ENCODE measurements around the gene RBM19.

Gene RBM19

DNA sequence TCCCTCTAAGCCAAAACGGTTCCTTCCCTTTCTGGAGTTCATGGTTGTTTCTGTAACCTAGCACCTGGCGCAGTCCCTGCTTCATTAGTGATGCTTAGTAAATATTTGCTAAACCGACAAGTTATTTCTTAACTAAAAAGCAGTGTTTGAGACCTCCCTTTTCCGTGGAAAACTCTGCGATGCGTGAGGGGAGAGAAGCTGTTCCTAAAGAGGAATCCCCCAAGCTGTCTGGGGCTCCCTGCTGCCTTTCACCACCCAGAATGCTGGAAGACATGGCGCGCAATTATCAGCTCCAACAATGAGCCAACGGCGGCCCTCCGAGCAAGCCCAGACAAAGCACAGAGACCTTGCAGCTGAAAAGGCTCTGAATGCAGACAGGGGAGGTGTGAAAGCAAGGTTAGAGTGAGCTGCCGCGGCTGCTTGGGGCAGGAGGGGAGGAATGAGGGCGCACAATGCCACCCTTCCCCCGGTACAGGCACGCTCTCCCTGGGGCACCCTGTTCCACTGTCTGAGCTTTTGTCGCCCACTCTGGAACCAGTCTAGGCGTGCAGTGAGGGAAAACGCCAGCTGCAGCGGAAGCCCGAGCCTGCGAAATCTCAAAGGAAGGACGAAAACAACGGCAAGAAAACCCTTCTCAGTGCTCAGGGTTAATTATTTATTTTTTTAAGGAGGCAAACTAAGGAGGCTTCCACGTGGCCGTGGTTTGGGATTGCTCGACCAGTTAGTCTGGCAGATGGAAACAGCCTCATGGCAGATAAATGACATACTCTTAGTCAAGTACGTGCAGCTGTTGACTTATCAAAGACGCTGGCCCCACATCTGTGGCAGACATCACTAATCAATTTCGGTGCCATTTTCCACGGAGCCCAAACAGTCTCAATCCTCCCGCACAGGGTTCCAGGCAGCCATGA, 66.3 kb downstream of the RBM19 start:
- DNase-seq, result no peak

DNA sequence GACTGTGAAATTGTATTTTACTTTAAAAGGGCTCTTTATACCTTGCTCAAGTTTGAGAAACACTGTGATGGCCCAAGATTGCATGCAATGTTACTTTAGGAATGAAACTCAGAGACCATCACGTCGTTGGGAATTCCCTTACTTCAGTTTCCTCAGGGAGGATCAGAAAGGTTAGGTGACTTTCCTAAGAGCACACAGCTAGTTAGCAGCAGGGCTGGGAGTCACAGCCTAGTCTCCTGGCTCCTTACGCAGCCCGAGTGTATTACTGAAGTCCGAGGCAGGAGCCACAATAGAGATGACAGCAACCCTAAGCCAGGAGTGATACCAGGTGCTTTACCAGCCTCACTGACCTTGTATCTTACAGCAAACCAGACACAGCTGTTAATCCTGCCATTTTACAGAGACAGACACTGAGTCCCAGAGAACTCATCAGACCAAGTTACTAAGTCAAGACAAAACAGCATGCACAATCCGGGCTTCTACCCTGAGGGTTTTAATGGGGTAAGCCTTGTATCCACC, 67.0 kb downstream of the RBM19 start:
- DNase-seq, result no peak

DNA sequence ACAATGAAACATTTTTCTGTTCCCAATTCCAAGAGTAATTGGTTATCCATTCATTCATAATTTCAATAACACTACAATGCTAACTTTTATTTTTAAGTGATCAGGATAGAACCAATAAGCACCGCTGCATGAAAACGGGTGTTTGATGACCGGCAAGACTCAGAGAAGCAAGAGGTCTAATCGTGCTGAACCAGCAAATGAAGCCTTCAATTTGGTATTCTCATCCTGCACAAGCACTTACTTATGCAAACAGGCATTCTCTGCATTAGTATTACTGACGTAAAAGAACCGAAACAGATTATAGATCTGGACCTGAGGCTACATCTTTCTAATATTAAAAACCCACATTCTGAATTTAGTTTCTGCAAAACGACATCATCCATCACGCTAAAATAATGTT, 67.7 kb downstream of the RBM19 start:
- no peak for DNase-seq

DNA sequence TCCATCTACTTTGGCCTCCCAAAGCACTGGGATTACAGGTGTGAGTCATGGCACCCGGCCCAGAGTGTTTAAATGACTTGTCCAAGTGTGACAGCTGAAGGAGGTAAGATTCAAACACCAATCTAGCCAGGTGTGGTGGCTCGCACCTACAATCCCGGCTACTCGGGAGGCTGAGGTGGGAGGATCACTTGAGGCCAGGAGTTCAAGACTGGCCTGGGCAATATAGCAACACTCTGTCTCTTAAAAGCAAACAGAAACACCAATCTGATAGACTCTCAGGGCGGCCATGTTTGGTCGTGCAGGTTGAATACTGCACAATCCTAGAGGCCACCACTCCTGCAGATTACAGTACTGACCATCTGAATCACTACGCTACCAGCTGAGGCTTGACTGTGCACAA, 68.7 kb downstream of the RBM19 start:
- DNase-seq, result no peak

DNA sequence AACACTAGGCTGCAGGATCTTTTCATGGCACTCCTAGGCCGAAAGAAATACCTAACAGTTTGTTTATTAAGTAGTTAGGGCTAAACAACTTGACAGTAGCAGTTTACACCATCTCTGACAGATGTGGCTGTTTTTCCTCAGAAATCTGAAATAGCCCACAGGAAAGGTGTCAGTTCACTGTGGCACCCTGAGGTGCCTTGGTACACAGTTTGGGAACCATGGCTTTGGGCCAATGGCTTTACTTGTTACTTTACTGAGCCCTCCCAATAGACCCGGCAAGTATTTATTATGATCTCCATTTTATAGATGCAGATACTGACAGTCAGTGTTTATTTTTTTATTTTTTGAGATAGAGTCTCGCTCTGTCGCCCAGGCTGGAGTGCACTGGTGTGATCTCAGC, 69.3 kb downstream of the RBM19 start:
- no peak for DNase-seq

DNA sequence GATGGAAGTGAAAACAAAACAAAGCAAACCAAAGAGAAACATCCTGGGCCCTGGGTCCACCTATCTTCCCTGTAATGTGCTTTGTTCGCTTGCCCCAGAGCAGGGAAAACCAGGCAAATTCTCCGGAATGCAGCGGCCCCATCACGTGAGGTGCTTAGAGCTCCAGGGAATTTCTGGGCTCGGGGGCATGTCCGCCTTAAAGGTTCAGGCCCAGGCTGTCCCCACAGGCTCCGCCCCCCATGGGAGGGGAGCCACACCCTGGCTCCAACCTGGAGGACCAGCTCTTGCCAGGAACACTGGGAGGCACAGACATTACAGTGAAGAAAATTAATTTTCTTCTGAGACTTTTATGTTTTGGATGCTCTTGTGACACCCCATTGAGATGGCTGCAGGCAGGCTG, 69.9 kb downstream of the RBM19 start:
- no peak for DNase-seq

DNA sequence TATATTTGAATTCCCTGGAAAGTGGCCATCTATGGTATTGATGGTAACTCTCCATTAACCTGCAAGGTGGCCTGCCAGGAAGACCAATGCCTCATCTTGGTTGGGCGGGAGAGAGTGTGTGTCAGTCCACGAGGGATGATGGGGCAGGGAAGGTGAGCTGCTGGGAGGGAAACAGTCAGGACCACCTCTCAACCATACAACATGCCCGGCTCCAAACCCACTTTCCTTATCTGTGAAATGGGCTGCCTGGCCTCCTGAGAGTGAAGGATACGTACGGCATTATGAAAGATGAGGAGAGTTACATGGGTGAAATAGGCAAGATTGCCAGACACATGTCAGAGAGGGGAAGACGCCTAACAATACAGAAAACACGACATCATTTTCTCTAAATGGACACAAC, 70.9 kb downstream of the RBM19 start:
- no peak for DNase-seq

DNA sequence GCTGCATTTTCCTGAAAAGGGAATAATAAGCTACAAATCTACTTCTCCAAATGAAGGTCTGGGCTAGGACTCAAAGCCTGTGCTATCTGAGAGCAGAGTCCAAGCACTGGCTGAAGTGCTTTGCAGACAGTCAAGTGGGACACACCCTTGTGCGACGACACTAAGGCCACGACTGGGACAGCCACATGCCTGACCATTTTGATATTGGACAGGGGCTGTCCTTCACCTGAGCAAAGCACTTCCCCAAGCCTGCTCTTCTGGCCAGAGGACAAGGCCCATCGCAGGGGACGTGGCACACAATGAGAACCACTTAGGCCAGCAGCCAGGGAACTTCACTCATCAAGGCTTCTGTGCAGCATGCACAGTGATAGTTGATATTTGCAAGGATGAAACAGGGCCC, 71.4 kb downstream of the RBM19 start:
- no peak for DNase-seq

DNA sequence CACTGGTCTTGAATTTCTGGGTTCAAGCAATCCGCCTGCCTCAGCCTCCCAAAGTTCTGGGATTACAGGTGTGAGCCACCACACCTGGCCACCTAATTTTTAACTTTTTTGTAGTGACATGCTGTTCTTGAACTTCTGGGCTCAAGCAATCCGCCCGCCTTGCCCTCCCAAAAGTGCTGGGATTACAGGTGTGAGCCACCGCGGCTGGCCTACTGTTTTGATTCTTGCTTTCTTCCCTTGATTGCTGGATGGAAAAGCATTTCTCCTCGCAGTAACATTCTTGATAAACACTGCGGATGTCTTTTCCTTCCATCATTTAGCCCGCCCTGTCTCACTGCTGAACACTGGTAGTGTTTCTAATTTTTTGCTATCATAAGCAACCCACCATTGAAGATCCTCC, 72.9 kb downstream of the RBM19 start:
- no peak for DNase-seq

DNA sequence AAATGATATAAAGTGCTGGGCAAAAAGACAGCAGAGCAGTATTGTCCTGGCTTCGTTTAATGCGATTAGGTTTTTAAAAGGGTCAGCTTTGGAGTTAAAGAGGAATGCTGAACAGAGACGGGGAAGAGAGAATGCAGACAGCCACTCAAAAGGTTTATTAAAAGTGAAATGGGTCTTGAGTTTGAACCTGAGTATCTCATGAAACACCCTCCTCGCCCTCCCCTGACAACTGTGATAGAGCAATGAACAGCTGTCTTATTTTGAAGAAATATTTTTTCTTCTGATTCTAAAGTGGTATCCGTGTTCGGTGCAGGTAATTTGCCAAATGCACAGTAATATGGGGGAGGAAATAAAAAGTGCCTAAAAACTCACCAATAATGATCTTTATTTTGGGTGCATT, 73.6 kb downstream of the RBM19 start:
- DNase-seq, result no peak

DNA sequence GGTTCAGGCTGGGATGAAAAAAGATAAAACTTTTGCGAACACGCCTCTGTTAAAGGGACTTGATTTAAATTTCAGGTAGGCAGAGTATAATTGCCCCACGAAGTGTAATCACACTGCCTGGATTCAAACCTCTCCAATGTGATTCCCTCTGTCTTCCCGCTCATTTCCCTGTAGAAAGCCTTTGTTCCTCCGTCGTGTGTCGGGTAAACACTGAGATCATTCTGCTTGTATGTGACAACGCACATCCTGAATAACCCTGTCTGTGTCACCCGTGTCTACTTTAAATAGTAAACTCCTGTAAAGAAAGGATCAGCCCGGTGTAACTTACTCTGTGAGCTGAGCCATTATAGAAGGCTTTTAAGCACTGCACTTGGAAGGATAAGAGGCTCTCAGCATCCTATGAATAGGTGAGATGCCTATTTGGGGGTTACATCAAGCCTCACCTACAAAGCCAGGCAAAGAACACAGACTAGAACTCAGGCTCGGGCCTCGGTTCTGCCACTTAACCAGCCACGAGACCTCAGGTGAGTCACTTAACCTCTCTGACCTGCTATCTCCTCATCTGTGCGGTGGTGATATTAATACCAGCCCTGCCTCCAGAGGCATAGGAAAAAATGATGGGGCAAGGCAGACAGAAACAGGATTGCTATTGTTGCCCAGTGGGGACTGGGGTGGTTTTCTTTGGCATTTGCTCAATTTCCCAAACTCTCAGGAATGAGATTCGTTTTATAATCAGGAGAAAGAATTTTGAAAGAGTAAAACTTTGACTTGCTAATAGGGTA, 74.2 kb downstream of the RBM19 start:
- no peak for DNase-seq

DNA sequence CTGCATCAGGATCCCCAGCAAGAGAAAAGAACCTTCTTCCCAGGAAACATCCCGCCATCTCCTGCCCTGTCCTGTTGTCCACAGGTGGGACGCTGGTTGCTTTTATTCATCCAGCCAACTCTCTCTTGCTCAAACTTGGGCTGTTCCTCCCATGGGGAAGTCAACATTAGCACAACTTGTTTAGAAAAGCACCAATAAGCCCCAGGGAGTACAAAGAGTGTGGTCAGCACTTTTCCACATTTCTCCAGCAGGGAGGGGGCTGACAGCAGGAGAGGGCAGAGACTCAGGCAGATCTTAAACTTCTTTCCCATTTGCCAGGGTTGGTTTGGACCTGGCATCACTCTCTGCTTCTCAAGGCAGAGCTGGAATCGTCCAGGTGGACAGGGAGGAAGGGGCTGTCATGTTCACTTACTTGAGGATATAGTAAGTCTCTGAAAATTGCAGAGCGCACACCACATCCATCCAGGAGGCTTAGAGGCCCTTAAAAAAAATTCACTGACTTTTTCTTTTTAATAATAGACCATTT, 74.9 kb downstream of the RBM19 start:
- DNase-seq, result no peak

DNA sequence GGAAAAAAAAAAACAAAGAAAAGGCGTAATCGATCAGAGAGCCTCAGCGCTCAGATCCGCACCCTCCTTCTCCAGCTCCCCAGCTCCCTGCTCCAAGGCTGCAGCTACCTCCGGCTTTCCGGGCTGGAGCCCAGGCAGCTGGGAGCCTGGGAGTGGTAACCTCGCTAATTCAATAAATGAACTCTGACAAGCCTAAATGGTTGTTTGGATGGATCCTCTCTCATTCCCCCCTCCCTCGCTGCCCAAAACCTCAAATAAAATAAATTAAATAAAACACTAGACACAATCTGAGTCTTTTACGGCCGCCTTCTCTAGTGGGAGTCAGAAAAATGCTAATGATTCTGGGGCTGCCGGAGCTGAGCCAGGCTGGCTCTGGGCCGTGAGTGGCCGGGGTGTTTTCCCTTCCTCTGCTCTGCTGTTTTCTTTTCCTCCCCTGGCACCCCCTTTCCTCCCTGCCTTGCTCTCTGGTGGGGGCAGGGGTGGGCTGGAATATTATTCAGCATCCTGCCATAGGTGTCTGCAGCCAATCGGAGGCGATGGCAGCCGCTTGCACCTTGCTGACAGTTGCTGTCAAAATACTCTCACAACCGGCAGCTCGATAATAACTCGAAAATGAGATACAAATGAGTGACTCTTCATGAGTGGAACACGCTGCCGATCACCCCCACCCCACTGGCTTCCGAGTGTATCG, 76.1 kb downstream of the RBM19 start:
- DNase-seq, result no peak

DNA sequence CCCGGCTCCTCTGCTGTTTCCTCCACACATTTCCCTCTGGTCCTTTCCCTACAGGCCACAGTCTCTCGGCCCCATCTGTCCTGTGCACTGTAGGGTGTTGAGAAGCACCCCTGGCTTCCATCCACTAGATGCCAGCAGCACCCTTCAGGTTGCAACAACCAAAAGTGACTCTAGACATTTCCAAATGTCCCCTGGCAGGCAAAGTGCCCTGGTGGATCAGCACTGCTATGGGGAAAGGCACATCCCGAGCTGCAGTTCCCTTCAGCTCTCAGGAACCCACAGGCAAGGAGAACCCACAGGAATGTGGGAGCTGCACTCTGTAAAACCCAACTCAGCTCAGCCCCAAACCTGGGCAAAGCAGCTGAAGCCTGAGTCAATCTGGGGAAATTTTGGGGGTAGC, 77.0 kb downstream of the RBM19 start:
- no peak for DNase-seq

DNA sequence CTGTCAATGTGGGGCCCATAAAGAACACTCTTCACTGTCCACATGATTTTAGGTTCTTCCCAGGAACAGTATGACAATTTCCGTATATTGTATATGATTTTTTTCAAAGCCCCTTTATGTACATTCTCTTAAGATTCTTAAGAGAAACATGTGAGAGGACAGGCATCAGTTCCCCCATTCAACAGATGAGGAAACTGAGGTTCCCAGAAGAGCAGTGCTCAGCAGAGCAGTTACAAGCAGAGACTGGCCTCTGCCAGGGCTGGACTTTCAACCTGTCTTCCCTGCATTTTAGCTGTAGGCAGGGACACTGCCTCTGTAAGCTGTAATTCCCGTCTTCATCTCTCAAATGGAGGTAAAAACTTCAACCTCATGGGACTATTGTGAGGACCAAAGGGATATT, 77.7 kb downstream of the RBM19 start:
- no peak for DNase-seq

DNA sequence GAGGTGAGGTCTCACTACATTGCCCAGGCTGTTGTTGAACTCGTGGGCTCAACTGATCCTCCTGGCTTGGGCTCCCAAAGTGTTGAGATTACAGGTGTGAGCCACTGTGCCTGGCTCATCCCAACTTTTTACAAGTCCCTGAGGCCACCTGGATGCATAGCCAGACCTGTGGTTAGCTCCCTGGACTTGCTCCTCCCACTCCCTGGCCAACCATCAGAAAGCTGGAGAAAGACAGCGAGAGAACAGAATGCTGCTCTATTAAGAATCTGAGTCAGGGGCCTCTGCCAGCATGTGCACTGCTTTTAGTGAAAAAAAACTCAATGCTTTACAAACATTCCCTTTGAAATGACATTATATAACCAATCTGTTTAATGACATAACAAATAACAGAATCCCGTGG, 78.2 kb downstream of the RBM19 start:
- DNase-seq, result no peak

DNA sequence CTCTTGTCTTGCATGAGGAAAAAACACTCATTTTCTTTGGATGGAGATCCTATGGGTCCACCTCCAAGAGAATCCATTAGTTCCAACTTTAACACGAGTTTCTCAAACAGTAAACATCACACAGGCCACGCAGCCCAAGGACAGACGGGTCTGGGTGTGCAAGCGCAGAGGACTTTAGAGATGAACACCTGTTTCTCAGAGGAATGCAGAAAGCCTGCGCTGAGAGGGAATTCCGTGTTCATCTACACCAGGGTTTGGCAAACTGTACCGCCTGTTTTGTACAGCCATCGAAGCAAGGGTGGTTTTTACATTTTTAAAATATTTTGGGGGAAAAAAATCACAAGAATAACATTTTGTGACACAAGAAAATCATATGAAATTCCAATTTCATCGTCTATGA, 79.4 kb downstream of the RBM19 start:
- no peak for DNase-seq

DNA sequence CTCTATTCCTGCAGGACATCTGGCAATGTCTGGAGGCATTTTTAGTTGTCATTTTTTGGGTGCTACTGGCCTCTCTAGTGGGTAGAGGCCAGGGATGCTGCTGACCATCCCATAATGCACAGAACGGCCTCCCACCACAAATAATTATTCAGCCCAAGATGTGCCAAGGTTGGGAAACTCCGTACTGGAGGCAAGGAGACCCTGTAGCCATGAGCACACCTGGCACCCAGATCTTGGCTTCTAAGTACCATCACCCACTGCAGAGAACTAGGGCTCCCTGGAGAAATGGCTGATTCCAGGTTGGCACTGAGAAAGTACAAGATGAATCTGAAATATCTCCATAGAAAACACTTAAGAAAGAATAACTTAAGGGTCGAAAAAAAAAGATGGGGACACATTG, 81.7 kb downstream of the RBM19 start:
- no peak for DNase-seq

DNA sequence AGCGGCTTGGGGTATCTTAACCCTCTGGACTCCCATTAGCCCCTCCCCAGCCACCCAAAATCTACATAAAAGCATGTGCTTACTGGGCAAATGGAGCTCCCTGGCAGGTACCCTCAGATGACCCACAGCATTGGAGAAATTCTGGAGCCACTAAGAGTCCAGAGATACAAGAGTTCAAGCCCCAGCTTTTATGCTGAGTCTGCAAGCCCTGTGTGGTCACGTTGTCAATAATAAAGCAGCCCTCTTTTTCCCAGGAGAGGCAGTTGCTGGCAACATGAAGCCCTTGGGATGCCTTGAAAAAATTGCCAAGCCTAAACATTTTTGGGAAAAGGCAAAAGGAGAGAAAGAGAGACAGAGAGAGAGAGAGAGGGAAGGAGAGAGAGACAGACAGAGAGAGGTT, 83.4 kb downstream of the RBM19 start:
- no peak for DNase-seq

DNA sequence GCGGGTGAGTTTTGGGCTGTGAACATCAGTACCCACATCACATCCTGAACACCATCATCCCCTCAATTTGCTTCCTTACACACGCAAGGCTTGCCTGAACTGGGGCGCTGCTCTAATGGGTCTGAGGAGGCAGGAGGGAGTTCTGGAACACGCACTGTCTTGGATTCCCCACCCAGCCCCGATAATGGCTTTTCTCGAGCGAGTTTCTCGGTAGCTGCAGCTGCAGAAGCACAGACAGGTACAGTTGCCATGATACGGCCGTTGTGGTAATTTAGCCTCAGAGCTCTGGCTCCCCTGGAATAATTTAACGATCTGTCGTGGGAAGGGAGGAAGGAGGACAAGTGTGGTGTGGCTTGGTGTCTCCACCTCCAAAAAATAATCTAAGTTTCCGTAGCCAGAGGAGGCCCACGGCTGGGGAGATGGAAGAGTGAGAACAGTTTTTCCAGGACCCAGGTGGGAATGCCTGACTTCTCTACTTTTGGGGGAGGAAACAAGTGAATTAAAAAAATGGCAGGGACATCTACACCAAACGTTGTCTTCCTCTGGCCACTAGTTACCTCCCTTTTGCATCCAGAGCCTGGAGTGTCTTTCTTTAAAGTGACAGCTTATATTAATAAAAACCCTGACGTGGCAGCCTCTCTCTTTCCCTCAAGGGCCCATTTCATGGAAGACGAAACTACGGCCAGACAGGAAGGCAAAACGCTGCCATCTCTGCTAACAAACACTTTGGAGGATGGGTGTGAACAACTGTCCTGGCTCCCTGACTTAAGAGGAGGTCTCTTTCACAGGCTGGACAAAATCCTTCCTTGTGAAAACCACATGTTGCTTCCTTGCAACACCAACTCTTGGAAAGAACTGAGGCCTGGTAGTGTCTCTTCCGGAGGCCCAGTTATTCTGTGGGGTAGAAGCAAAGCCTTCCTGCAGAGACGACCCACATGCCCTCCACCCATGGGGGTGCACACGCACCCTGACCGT, 84.8 kb downstream of the RBM19 start:
- DNase-seq, result no peak

DNA sequence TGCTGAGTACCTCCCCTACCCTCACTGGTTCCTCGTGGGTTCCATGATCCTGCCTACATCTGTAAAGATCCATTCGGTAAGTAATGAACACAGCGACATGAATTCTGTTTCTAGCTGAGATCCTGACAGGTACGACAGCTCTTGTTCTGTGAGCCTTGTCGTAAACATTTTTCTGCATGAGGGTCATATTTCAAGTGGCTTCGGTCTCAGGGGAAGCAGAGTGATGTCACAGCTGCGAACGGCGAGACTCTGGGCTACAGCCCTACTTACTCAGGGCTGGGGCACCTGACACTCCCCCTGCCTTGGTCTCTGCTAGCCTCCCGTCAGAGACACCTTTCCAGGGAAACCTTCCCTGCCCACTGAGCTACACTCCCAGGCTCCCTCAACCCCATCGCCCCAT, 85.8 kb downstream of the RBM19 start:
- DNase-seq, result no peak

DNA sequence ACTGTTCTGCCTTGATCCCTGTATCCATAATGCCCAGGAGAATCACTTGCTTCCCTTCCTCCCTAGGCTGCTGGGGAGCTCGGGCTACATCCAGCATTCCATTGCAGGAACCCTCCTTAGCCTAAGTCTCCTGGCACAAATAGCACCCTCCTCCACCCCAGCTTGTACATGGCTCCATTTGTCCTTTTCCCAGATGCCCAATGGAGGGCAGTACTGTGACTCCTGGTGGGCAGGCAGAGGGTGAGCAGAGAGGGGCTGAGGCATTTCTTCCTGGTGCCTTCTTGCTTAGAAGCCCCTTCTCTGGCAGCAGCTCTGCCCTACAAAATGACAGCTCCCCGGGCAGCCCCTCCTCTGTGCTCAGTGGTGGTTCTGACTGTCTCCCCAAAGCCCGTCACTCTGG, 86.5 kb downstream of the RBM19 start:
- DNase-seq, result no peak
